H1 (cell line): ENCODE data around the gene MUC5B. TPM values are rescaled to one million over a fixed set of nuclear protein-coding genes. Genes with fewer than 3 reads are reported as not detected.
A peak's percentile ranks its signal among the peaks of the same experiment; 100 is the strongest.

Source experiments
- CTCF ChIA-PET: fragments of 300-600 bp; sonication (Branson Sonifier 250); formaldehyde crosslinking; loops from one replicate; lab custom pipeline; 2021; ENCODE audit not compliant: partially characterized antibody; lab: Charles Lee
- POLR2A ChIA-PET: fragments of 300-600 bp; sonication (Branson Sonifier 250); formaldehyde crosslinking; loops from one replicate; lab custom pipeline; 2021; ENCODE audit warnings: inconsistent platforms; ENCODE audit not compliant: partially characterized antibody; lab: Charles Lee
- DNase-seq, 2 experiments: peaks; one replicate each; pipeline versions ENCODE4 v3.0.0 to v3.0.0-alpha.2; 2010 to 2022; ENCODE audit warnings: low spot score in 2 of 2, low read depth in 1 of 2, mixed read lengths in 1 of 2
- FAIRE-seq: peaks from 2 replicates; lab custom pipeline; 2011; peaks lifted over from hg19 to GRCh38; lab: Jason Lieb, UNC
- H2AFZ ChIP-seq: 2 replicates; pipeline ENCODE4 v1.8.1; 2012; ENCODE audit warnings: low read length, inconsistent platforms
- H2AK5ac ChIP-seq: 2 replicates; pipeline ENCODE4 v1.6.1; 2013; ENCODE audit warnings: low read depth, low read length
- H2BK120ac ChIP-seq: replicated peaks from 2 replicates; pipeline ENCODE3; 2013; ENCODE audit warnings: low read depth, low read length, inconsistent platforms
- H2BK12ac ChIP-seq: 2 replicates; pipeline ENCODE4 v1.6.1; 2013; ENCODE audit warnings: low read depth, low read length
- H2BK15ac ChIP-seq: 2 replicates; pipeline ENCODE4 v1.6.1; 2013; ENCODE audit warnings: low read length
- H2BK20ac ChIP-seq: 2 replicates; pipeline ENCODE4 v1.6.1; 2013; ENCODE audit warnings: low read length
- H2BK5ac ChIP-seq: 2 replicates; pipeline ENCODE4 v1.6.1; 2013; ENCODE audit warnings: low read depth, low read length
- H3K14ac ChIP-seq: 2 replicates; pipeline ENCODE4 v1.6.1; 2013; ENCODE audit warnings: inconsistent platforms; ENCODE audit not compliant: insufficient read length
- H3K18ac ChIP-seq: 2 replicates; pipeline ENCODE4 v1.6.1; 2013; ENCODE audit warnings: low read length; ENCODE audit errors: extremely low read depth
- H3K23ac ChIP-seq: 2 replicates; pipeline ENCODE4 v1.6.1; 2013; ENCODE audit warnings: inconsistent platforms; ENCODE audit not compliant: insufficient read length
- H3K23me2 ChIP-seq: 2 replicates; pipeline ENCODE4 v1.6.1; 2013; ENCODE audit warnings: low read depth, low read length
- H3K27ac ChIP-seq: 2 replicates; pipeline ENCODE4 v1.6.1; 2011; ENCODE audit warnings: low read depth, low read length, inconsistent platforms
- H3K27me3 ChIP-seq, 4 experiments: replicated peaks in 1 of 4; 1 replicate in 1 of 4; 2 replicates in 3 of 4; pipeline versions ENCODE4 v1.6.1 to v1.8.1; 2011 to 2013; ENCODE audit warnings: low read length in 3 of 4, mild to moderate bottlenecking in 3 of 4, inconsistent platforms in 2 of 4, mixed read lengths in 2 of 4, moderate library complexity in 1 of 4; ENCODE audit not compliant: control insufficient read depth in 3 of 4, insufficient read depth in 3 of 4; ENCODE audit errors: extremely low read depth in 1 of 4
- H3K36me3 ChIP-seq, 4 experiments: 2 replicates each; pipeline versions ENCODE4 v1.6.1 to v1.8.1; 2011 to 2013; ENCODE audit warnings: mild to moderate bottlenecking in 4 of 4, low read length in 3 of 4, moderate library complexity in 2 of 4, control low read depth in 1 of 4, inconsistent platforms in 1 of 4; ENCODE audit not compliant: insufficient read depth in 4 of 4, control insufficient read depth in 2 of 4
- H3K4ac ChIP-seq: replicated peaks from 2 replicates; pipeline ENCODE3; 2013; ENCODE audit warnings: low read length, low read depth, mixed read lengths, inconsistent platforms; ENCODE audit not compliant: insufficient read length
- H3K4me1 ChIP-seq, 4 experiments: replicated peaks in 1 of 4; 1 replicate in 1 of 4; 2 replicates in 3 of 4; pipeline versions ENCODE4 v1.6.1 to v1.8.1; 2011 to 2013; ENCODE audit warnings: low read length in 3 of 4, inconsistent platforms in 2 of 4, mixed read lengths in 1 of 4; ENCODE audit not compliant: insufficient read depth in 4 of 4, control insufficient read depth in 3 of 4
- H3K4me2 ChIP-seq, 2 experiments: 2 replicates each; pipeline versions ENCODE4 v1.6.1 to v1.8.1; 2011 to 2013; ENCODE audit warnings: low read depth in 2 of 2, low read length in 2 of 2, control low read depth in 1 of 2, inconsistent platforms in 1 of 2, mild to moderate bottlenecking in 1 of 2; ENCODE audit not compliant: insufficient read depth in 1 of 2
- H3K4me3 ChIP-seq, 4 experiments: fragments of 200-600, 300-600 bp in 1 of 4; sonication (generic), shearing (Covaris generic), sonication (Bioruptor Twin) in 1 of 4; 2 replicates each; pipeline versions ENCODE4 v1.5.1 to v1.8.1; 2011 to 2016; ENCODE audit warnings: low read length in 4 of 4, low read depth in 3 of 4, control low read depth in 2 of 4, inconsistent platforms in 2 of 4, mild to moderate bottlenecking in 2 of 4, mixed read lengths in 1 of 4, moderate library complexity in 1 of 4; ENCODE audit not compliant: insufficient read depth in 2 of 4; ENCODE audit errors: extremely low read depth in 1 of 4
- H3K56ac ChIP-seq: replicated peaks from 2 replicates; pipeline ENCODE3; 2013; ENCODE audit warnings: low read depth, mild to moderate bottlenecking, mixed read lengths, low read length, inconsistent platforms; ENCODE audit not compliant: insufficient read length
- H3K79me1 ChIP-seq: 2 replicates; pipeline ENCODE4 v1.6.1; 2013; ENCODE audit warnings: low read depth, low read length, control low read depth
- H3K79me2 ChIP-seq, 2 experiments: 2 replicates each; pipeline versions ENCODE4 v1.6.1 to v1.8.1; 2012 to 2013; ENCODE audit warnings: low read length in 2 of 2, mild to moderate bottlenecking in 2 of 2, inconsistent platforms in 1 of 2; ENCODE audit not compliant: insufficient read depth in 2 of 2, control insufficient read depth in 1 of 2
- H3K9ac ChIP-seq, 4 experiments: replicated peaks in 1 of 4; 1 replicate in 1 of 4; 2 replicates in 3 of 4; pipeline versions ENCODE4 v1.6.1 to v1.8.1; 2011 to 2013; ENCODE audit warnings: low read depth in 3 of 4, low read length in 3 of 4, control low read depth in 2 of 4, mild to moderate bottlenecking in 2 of 4, moderate library complexity in 2 of 4, inconsistent platforms in 1 of 4; ENCODE audit errors: extremely low read depth in 1 of 4
- H3K9me3 ChIP-seq, 2 experiments: 2 replicates each; pipeline versions ENCODE4 v1.6.1 to v1.8.1; 2012 to 2013; ENCODE audit warnings: mild to moderate bottlenecking in 2 of 2, moderate library complexity in 2 of 2, control low read depth in 1 of 2, inconsistent platforms in 1 of 2, low read depth in 1 of 2, low read length in 1 of 2, mixed read lengths in 1 of 2; ENCODE audit not compliant: insufficient read depth in 2 of 2
- H4K20me1 ChIP-seq, 2 experiments: replicated peaks in 1 of 2; 2 replicates each; pipeline versions ENCODE3 to v1.8.1; 2011 to 2013; ENCODE audit warnings: inconsistent platforms in 2 of 2, low read length in 2 of 2, mild to moderate bottlenecking in 1 of 2; ENCODE audit not compliant: insufficient read depth in 2 of 2, control insufficient read depth in 1 of 2
- H4K5ac ChIP-seq: 2 replicates; pipeline ENCODE4 v1.6.1; 2013; ENCODE audit warnings: low read length, low read depth, mixed read lengths, inconsistent platforms; ENCODE audit not compliant: insufficient read length
- H4K8ac ChIP-seq: 2 replicates; pipeline ENCODE4 v1.8.0; 2013; ENCODE audit warnings: mild to moderate bottlenecking, moderate library complexity, low read length, inconsistent platforms; ENCODE audit not compliant: insufficient read depth; ENCODE audit errors: extremely low read depth
- H4K91ac ChIP-seq: replicated peaks from 2 replicates; pipeline ENCODE3; 2013; ENCODE audit warnings: low read length, mixed read lengths, inconsistent platforms; ENCODE audit not compliant: insufficient read length
- RAD21 ChIP-seq, 2 experiments: IDR thresholded peaks in 1 of 2; conservative IDR thresholded peaks in 1 of 2; 2 replicates each; pipeline ENCODE4 v1.6.1; 2011; ENCODE audit warnings: low read depth in 2 of 2, low read length in 2 of 2, improper control_type of control experiment in 1 of 2, inconsistent platforms in 1 of 2, mild to moderate bottlenecking in 1 of 2, moderate library complexity in 1 of 2
- WGBS, 2 experiments: shearing (Covaris generic) in 1 of 2; methylation state at CpG; one replicate each; pipeline versions ENCODE4 v1.1.6 to v1.1.7; 2013 to 2015; ENCODE audit warnings: low lambda C conversion rate in 2 of 2, mixed read lengths in 2 of 2, inconsistent platforms in 1 of 2, low coverage in 1 of 2, missing lambda C conversion rate in 1 of 2; ENCODE audit not compliant: insufficient replicate concordance in 2 of 2, insufficient coverage in 1 of 2, insufficient read length in 1 of 2; ENCODE audit errors: extremely low coverage in 1 of 2, missing lambda C conversion rate in 1 of 2; 5-methylcytosine and 5-hydroxymethylcytosine counted together
- polyA plus RNA-seq, 7 experiments: library from polyadenylated mRNA; depleted of rRNA in 3 of 7; stranded (reverse) in 5 of 7; unstranded in 2 of 7; fragments of >200 nt in 5 of 7; fragments of 200-250 nt in 2 of 7; gene quantifications; 1 replicate in 5 of 7; 2 replicates in 1 of 7; 4 replicates in 1 of 7; pipeline versions ENCODE4 v1.2.1 to v1.2.3, GENCODE V29; 2011 to 2013; ENCODE audit warnings: missing spikeins in 2 of 7, mixed read lengths in 2 of 7
- total RNA-seq: library from RNA; stranded (reverse); fragmentation: NEBNext Ultra II Directional; extraction: Animal tissue kit (Norgen Biotek cat#: 25700); gene quantifications from 2 replicates; pipeline ENCODE4 v1.2.1, GENCODE V29; 2021
- TF ChIP-seq, protein P1 (sequence below): IDR thresholded peaks from 2 replicates; pipeline ENCODE4 v1.6.1; 2012; ENCODE audit warnings: low read length, inconsistent platforms
- TF ChIP-seq, protein P2 (sequence below), 3 experiments: IDR thresholded peaks; 1 replicate in 2 of 3; 2 replicates in 1 of 3; pipeline versions ENCODE4 v1.5.1 to v1.6.1; 2011; ENCODE audit warnings: low read length in 3 of 3, mild to moderate bottlenecking in 3 of 3, inconsistent platforms in 2 of 3, low read depth in 1 of 3, moderate library complexity in 1 of 3; ENCODE audit not compliant: insufficient read depth in 1 of 3; ENCODE audit errors: control extremely low read depth in 1 of 3

The MUC5B gene
- total and polyA plus RNA-seq, 2 of the 8 experiments (the other 6 are each of a cell fraction or from before 2014, with no cell fraction given) = 0.02 to 0.03 TPM

DNA sequence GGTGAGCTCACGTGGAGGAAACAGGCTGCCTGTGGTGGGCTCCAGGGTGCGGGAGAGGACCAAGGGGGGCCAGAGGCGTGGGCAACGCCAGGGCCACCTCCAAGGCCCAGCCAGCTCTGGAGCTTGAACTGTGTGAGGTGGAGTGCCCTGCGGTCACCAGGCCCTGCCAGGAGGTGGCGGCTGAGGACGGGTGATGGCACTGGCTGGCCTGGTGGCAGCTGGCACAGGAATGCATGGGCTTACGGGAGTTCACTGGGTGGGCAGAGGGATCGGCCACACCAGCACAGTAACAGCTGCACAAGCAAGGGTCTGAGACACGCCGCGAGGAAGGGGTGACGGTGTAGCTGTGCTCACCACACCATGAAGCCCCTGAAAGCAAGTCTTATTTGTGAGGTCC, 70.8 kb downstream of the MUC5B start:
- H3K18ac ChIP-seq = no peak overlapping the region
- H3K56ac ChIP-seq = no peak overlapping the region
- no peak overlapping the region for H2BK120ac ChIP-seq
- H3K79me1 ChIP-seq = peaks cover 7% of the 10 kb centered on the region
- H4K8ac ChIP-seq = peak overlapping the region; percentile 25; the same call in 1 of the 2 replicates
- H4K20me1 ChIP-seq = peaks cover 11 to 18% of the 10 kb centered on the region in 2 experiments
- H3K27me3 ChIP-seq = no peaks in the 10 kb centered on the region
- no peak overlapping the region for H2AK5ac ChIP-seq
- H3K23me2 ChIP-seq = no peaks in the 10 kb centered on the region
- FAIRE-seq = no peak
- no peak overlapping the region for H4K91ac ChIP-seq
- H2BK20ac ChIP-seq = no peak overlapping the region
- H3K4me3 ChIP-seq = no peak overlapping the region
- no peak overlapping the region for H3K4ac ChIP-seq
- H3K9me3 ChIP-seq = peaks cover 0 to 5% of the 10 kb centered on the region in 2 experiments; a peak in 1 of 4 replicates
- no peak overlapping the region for H3K23ac ChIP-seq
- no peak overlapping the region for H3K9ac ChIP-seq
- no peak for DNase-seq
- WGBS, 2 experiments = 90% methylated on average over 11 of the region's 13 CpGs; no CpG with 5 or more reads in 1 of the 2 experiments
- ChIA-PET POLR2A (interaction anchor here (0.5 kb wide), 1 partner anchor 26 kb away, joined by 3 read pairs; no protein-coding TSS in a partner anchor), CTCF (interaction anchor here (0.5 to 3.2 kb wide), 7 partner anchors 9 to 222 kb away, joined by 3 to 18 read pairs (median 3); no protein-coding TSS in a partner anchor)
- no peak overlapping the region for H2AFZ ChIP-seq
- H2BK12ac ChIP-seq = no peak overlapping the region
- H2BK15ac ChIP-seq = no peak overlapping the region
- no peak overlapping the region for H3K4me2 ChIP-seq
- H3K36me3 ChIP-seq = peaks cover 0 to 20% (median 3%) of the 10 kb centered on the region in 4 experiments; a peak in 4 of 8 replicates
- no peak overlapping the region for H4K5ac ChIP-seq
- TF ChIP-seq, protein P1, sequence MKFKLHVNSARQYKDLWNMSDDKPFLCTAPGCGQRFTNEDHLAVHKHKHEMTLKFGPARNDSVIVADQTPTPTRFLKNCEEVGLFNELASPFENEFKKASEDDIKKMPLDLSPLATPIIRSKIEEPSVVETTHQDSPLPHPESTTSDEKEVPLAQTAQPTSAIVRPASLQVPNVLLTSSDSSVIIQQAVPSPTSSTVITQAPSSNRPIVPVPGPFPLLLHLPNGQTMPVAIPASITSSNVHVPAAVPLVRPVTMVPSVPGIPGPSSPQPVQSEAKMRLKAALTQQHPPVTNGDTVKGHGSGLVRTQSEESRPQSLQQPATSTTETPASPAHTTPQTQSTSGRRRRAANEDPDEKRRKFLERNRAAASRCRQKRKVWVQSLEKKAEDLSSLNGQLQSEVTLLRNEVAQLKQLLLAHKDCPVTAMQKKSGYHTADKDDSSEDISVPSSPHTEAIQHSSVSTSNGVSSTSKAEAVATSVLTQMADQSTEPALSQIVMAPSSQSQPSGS = no peak
- TF ChIP-seq, protein P2, sequence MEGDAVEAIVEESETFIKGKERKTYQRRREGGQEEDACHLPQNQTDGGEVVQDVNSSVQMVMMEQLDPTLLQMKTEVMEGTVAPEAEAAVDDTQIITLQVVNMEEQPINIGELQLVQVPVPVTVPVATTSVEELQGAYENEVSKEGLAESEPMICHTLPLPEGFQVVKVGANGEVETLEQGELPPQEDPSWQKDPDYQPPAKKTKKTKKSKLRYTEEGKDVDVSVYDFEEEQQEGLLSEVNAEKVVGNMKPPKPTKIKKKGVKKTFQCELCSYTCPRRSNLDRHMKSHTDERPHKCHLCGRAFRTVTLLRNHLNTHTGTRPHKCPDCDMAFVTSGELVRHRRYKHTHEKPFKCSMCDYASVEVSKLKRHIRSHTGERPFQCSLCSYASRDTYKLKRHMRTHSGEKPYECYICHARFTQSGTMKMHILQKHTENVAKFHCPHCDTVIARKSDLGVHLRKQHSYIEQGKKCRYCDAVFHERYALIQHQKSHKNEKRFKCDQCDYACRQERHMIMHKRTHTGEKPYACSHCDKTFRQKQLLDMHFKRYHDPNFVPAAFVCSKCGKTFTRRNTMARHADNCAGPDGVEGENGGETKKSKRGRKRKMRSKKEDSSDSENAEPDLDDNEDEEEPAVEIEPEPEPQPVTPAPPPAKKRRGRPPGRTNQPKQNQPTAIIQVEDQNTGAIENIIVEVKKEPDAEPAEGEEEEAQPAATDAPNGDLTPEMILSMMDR (IDR thresholded peaks at IDR 0.05; ENCODE audit: control extremely low read depth in 1 of 3, insufficient read depth in 1 of 3, low read depth in 1 of 3, low read length in 3 of 3) = peak; percentile 47 to 64 (median 56)
- TF ChIP-seq RAD21 (IDR thresholded peaks at IDR 0.05 in 1 of 2, conservative IDR thresholded peaks at IDR 0.05 in 1 of 2; ENCODE audit: low read depth in 2 of 2, low read length in 2 of 2) = peak; percentile 58 to 69; a peak in 3 of 4 replicates
- peaks cover 0 to 17% of the 10 kb centered on the region in 2 experiments; a peak in 3 of 4 replicates for H3K79me2 ChIP-seq
- H3K14ac ChIP-seq = no peak overlapping the region
- H2BK5ac ChIP-seq = no peak overlapping the region
- H3K27ac ChIP-seq = no peak overlapping the region
- no peaks in the 10 kb centered on the region for H3K4me1 ChIP-seq
